ENCODE measurements around the gene TNFRSF12A.

The TNFRSF12A gene

DNA sequence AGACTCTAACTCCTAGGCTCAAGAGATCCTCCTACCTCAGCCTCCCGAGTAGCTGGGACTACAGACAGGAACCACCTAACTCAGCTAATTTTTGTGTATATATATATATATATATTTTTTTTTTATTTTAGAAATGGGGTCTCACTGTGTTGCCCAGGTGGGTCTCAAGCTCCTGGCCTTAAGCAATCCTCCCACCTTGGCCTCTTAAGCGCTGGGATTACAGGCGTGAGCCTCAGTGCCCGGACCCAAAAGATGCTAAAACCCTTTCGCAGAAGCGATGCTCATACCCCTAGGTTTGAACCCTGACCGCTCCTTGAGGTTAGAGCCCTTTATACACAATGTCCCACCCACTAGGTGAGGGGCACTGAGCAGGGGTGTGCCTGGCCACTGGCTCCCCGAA, 9.7 kb upstream of the TNFRSF12A start:
- DNase-seq (ENCODE audit: low read depth in 3 of 3, low spot score in 1 of 3) = no peak

DNA sequence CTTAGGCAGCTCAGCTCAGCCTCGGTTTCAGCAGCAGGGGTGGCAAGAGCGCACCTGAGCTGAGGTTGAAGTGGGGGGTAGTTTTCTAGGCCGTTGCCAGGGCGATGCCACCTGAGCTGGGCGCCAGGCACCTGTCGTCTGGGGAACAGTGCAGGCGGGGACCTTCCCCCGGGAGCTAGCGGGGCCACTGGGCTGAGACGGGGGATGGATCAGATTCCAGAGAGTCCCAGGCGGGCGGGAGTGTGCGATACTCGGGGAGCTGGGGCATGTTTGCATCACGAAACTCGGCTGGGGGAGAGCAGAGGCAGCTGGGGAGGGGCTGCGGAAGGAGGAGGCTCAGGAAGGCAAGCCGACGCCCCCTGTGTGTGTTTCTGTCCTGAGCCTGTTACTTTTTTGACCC, 7.9 kb upstream of the TNFRSF12A start:
- no peak for DNase-seq (ENCODE audit: low read depth in 3 of 3, low spot score in 1 of 3)

DNA sequence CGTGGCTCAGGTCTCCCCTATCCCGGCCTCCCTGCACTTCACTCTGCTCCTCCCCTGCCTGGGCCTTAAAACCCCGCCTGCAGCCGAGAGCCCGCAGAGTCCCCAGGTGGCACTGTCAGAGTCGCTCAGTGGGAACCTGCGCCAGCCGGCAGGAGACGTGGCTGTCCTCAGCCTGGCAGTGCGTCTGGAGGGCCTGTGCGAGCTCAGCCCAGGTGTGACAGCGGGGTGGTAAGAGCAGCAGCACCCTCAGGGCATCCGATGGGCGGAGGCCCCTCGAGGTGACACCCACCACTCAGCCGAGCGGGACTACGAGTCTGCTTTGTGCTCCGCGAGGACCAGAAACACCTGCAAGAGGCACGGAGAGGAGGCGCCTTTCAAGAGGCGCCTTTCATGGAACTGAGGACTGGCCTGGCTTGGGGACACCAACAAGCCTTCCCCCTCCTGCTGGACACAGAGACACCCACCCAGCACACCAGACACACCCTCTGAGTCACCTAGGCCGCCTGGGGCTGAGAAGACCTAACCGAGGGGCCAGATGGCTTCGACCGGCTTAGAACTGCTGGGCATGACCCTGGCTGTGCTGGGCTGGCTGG, 7.2 kb upstream of the TNFRSF12A start, which contains the start of gene CLDN9:
Gene CLDN9, plus strand, starts transcription at position 96 of the 593 bp plus-strand sequence. Its CDS starts 440 bp downstream, at position 536.
- no peak for DNase-seq (ENCODE audit: low read depth in 3 of 3, low spot score in 1 of 3)

DNA sequence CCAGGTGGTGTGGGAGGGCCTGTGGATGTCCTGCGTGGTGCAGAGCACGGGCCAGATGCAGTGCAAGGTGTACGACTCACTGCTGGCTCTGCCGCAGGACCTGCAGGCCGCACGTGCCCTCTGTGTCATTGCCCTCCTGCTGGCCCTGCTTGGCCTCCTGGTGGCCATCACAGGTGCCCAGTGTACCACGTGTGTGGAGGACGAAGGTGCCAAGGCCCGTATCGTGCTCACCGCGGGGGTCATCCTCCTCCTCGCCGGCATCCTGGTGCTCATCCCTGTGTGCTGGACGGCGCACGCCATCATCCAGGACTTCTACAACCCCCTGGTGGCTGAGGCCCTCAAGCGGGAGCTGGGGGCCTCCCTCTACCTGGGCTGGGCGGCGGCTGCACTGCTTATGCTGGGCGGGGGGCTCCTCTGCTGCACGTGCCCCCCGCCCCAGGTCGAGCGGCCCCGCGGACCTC, 6.6 kb upstream of the TNFRSF12A start:
- DNase-seq (ENCODE audit: low read depth in 3 of 3, low spot score in 1 of 3) = no peak

DNA sequence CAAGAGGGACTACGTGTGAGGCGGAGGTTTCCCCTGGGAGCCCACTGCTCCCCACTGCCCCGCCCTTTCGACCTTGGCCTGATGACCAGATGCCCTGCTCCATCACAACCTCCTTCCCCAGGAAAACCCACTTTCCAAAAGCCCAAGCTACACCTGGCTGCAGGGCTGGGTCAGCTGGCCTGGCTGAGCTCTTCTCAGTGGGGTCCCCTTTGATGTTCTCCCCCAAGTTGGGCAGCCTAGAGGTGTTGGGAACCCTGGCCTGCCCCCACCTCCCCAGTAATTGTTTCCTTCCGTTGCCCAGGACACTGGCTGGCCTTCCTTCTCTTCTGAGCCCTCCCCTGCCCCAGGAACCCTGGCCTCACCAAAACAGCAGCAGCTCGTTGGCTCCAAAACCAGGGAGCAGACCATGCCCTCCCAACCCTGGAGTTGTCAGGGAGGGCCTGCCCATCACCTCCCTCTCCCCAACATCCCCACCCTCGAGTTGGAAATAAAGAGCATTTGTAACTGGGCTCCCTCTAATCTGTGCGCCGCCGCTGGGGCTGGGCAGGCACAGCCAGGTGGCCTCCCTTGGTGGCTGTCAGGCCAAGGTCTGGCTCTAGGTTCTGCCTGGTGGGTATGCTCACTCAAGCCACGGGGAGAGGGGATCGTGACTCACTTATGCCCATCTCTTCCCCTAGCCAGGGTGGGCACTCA, 6.0 kb upstream of the TNFRSF12A start:
- DNase-seq (ENCODE audit: low read depth in 3 of 3, low spot score in 1 of 3) = no peak

DNA sequence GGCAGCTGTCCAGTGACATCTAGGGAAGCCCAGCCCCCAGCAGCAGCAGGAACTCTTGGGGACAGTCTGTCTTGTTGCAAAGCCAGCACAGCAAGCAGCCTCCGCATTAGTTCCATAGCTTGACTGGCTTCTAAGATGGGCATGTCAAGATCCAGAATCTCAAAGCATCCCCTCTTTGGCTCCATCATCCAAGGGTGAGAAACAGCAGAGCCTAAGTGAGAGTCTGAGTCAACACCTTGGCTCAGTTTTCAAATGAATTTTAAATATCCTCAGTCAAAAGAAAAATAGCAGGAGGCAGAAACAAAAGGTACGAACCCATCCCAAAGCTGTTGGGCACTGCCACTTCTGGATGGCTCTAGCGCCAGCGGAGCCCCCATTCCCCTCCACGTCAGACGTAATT, 5.2 kb upstream of the TNFRSF12A start:
- DNase-seq (ENCODE audit: low read depth in 3 of 3, low spot score in 1 of 3) = no peak

DNA sequence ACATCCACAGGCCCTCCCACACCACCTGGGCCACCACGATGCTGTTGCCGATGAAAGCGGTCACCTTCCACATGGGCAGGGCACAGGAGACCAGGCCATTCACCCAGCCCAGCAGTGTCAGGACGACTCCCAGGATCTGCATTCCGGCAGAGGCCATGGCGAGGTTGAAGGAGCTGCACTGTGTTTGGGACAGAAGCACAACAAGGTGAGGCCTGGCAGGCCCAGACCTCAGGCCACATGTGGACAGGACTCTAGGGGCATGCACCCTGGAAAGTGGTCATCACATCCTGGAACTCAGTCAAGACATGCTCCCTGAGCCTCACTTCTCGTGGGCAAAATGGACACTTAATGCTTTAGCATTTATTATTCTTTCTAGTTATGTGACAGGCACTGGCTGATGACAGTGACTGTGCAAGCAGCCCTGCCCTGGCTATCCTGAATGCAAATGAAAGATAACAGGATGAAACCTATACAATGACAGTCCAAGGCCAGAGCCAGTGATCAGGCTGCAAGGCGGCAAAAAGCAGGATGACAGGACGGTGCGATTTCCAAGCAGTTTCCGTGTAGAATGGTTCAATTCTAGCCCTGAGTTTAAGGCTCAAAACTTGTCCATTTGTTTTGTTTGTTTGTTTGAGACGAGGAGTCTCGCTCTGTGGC, 4.2 kb upstream of the TNFRSF12A start:
- DNase-seq (ENCODE audit: low read depth in 3 of 3, low spot score in 1 of 3) = no peak

DNA sequence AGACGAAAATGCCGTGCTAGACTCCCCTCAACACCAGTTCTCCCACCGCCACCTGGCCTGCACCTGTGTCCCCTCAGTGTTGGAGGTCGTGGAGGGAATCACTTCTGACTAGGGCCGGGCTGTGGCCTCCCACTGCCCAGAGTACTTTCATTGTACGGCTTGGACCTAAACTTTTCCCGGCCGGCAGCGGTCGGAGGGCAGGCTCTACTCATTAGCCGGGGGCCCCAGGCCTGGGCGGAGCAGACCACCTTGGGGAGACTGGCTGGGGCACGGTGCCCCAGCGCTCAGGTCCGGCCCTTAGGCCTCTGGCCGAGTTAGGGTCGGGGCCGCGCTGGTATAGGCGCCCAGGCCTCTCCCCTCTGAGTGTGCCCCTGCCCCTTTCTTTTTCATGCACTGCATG, 2.8 kb upstream of the TNFRSF12A start:
- DNase-seq (ENCODE audit: low read depth in 3 of 3, low spot score in 1 of 3) = no peak

DNA sequence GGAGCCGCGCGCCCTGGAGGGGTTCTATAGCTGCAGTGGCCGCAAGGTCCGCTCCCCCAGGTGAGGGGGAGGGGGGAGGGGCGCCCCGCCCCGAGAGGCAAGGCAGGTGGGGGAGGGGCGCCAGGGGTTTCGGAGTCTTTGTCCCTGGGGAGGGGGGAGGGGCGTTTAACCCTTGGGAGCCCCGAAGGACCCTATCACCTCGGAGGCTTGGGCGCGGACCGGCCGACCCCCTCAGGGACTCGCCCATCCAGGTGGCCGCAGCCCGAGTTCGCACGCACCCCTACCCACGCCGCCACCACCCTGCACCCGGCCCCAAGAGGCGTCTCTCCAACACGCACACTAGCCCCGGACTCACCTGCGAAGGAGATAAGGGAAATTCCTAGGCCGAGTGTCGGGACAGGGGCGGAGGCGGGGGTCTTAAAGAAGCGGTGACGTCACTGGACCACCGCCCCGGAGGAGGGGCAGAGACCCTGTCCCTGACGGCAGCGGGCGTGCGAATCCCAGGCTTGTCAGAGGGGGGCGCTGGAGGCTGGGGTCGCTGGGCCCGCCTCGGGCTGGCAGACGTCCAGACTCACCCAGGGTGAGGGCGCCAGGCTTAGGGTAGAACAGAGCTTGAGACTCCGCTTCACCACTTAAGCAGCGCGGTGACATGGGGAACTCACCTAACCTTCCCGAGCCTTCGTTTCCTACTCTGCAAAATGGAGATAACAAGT, 2.2 kb upstream of the TNFRSF12A start, which contains the start of gene CLDN6:
Gene CLDN6, minus strand, starts transcription at position 390 of the 713 bp plus-strand sequence. CDS start 2,162 bp downstream, outside the sequence.
- no peak for DNase-seq (ENCODE audit: low read depth in 3 of 3, low spot score in 1 of 3)

DNA sequence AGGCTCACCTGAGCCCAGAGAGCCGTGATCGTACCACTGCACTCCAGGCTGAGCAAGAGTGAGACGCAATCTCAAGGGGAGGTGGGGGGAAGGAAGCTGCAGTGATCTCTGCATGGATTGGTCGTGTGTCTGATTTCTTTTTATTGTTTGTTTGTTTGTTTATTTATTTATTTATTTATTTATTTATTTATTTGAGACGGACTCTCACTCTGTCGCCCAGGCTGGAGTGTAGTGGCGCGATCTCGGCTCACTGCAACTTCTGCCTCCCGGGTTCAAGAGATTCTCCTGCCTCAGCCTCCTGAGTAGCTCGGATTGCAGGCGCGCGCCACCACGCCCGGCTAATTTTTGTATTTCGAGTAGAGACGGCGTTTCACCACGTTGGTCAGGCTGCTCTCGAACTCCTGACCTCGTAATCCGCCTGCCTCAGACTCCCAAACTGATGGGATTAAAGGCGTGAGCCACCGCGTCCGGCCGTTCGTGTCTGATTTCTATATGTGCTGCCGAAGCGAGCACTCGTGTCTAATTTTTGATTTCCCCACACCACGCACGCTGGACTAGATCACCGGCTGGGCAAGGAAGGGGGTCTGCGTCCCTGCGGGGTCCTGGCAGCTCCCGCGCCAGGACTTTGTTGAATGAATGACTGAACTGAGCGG, 448 bp upstream of the TNFRSF12A start:
- DNase-seq (ENCODE audit: low read depth in 3 of 3, low spot score in 1 of 3) = no peak

DNA sequence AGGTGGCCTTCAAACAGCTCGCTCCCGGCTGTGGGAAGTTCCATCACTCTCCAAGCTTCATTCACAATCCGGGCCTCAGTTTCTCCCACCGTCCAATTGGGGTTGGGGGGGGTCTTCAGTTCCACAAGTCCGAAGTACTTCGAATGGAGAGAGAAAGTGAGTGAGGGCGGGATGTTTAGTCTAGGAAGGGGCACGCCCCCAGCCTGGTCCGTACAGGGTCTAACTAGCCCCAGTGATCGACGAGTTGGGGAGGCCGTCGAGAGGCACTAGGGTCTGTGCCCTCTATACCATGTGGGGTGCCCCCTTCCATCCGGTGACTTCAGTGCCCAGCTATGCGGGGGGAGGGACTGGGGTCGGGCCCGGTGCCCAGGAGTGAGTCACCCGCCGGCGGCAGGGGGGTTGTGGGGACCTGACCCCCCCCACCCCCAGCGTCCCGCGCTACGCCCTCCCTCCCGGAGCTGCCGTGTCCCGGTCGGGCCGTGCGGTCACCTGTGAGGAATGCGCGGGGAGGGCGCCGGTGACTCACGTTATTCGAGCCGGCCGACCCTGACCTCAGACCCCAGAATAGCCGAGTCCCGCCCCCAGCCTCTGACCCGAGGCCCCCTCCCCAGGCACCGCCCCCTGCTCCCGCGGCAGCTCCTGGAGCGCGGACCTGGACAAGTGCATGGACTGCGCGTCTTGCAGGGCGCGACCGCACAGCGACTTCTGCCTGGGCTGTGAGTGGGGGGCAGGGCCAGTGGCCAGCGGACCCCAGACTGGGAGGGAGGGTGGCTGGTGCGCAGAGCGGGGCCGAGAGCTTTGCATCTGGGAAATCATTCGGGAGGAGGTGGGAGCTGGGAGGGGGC, 658 bp downstream of the TNFRSF12A start:
- peak in 1 of 3 donors; percentile 49 for DNase-seq (ENCODE audit: low read depth in 3 of 3, low spot score in 1 of 3)

DNA sequence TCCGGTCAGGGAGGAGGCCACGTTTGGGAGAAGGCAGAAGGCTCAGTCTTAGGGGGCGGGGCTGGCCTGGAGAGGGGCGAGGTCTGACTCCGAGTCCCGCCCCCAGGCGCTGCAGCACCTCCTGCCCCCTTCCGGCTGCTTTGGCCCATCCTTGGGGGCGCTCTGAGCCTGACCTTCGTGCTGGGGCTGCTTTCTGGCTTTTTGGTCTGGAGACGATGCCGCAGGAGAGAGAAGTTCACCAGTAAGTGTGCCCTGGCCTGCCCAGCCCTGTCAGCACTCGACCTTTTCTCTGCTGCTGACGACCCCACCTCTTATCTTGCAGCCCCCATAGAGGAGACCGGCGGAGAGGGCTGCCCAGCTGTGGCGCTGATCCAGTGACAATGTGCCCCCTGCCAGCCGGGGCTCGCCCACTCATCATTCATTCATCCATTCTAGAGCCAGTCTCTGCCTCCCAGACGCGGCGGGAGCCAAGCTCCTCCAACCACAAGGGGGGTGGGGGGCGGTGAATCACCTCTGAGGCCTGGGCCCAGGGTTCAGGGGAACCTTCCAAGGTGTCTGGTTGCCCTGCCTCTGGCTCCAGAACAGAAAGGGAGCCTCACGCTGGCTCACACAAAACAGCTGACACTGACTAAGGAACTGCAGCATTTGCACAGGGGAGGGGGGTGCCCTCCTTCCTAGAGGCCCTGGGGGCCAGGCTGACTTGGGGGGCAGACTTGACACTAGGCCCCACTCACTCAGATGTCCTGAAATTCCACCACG, 1.5 kb downstream of the TNFRSF12A start:
- peak; percentile 35 to 67 (median 66) for DNase-seq (ENCODE audit: low read depth in 3 of 3, low spot score in 1 of 3)

DNA sequence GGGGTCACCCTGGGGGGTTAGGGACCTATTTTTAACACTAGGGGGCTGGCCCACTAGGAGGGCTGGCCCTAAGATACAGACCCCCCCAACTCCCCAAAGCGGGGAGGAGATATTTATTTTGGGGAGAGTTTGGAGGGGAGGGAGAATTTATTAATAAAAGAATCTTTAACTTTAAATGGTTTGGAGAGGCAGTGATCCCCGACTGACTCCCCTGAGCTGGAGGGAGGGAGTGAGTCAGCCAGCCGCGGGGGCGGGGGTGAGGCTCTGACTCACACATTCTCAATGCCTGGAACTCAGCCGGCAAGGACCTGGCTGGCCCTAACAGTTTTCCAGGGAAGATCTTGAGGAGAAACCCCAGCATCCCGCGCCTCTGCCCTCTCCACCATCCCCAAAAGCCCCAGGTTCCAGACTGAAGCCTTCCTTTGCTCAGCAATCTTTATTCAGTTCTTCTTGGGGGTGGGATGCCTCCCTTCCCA, 2.1 kb downstream of the TNFRSF12A start:
- peak; percentile 66 to 89 (median 75) for DNase-seq (ENCODE audit: low read depth in 3 of 3, low spot score in 1 of 3)

DNA sequence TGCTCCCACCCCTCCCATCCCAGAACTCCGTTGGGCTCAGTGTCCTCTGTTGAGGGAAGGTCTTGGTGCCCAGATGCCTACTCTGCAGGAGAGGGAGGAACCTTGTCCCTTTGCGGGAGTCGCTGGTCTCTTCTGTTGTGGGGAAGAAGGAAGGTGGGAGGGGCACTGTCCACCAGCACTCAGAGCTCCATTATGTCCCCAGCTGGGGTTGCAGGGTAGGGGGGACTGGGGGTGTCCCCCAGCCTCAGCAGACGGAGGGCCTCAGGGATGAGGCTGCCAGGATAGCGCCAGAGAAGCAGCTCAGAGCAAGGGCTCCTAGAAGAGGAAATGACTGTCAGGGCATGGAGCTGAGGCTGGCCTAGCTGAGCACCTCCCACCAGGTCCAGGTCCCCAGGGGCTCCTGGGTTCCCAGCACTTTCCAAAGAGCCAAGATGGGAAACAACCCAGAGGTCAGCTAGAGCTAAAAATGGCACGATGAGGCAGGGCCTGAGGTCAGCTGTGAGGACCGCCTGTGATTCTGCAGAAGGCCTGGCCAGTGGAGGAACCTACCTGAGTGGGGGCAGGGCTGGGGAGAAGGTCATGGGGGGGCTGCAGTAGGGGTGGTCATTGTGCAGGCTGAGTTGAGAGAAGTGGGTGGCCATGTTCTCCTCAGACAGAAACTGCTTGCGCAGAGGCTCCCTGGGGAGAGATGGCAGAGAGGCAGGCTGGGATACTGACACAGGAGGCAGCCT, 2.7 kb downstream of the TNFRSF12A start:
- no peak for DNase-seq (ENCODE audit: low read depth in 3 of 3, low spot score in 1 of 3)

DNA sequence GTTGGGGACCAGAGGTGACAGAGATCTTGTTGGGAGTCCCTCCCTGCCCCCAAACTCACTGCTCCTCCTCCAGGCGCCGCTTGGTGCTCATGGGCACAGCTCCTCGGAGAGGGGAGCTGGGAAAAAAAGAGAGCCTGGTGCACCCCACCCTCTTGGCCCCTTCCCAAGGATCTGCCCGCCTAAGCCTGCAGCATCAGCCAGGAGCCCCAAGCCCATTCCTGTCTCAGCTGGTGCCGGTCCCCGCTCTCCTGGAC, 3.2 kb downstream of the TNFRSF12A start:
- no peak for DNase-seq (ENCODE audit: low read depth in 3 of 3, low spot score in 1 of 3)

DNA sequence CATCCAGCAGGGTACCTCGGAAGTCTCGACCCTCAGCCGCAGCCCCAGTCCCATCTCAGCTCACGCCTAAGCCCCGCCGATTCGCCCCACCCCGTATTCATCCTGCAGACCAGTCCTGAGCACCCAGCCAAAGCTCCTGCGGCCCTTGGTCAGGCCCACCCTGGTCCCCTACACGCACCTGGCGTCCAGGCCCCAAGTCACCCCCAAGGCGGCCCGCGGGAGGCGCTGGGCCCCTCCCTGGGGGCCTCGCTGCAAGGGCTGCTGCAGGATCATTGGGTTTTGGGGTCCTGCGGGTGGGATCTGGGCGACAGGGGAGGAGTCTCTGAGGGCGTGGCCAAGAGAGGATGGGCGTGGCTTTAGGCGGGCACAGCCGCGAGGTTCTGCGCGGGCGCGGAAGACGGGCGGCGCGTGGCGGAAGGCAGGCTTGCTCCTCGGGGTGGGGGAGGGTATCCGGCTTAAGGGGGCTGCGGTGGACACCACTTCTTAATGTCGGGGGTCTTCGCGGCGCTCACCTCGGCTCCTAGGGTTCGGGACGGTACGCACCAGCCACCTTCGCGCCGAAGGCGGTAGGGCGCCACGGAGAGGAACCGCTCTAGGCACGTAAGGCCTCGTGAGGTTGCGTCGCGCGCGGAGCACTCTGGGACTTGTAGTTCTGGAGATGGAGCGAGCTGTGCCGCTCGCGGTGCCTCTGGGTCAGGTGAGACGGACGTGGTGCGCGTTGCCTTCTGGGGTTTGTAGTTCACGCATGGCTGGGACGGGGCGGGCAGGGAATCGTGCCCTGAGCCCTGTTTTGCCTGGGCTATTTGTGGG, 3.7 kb downstream of the TNFRSF12A start, which contains the start of the genes HCFC1R1 and THOC6:
Gene HCFC1R1, minus strand, starts transcription at position 274 of the 810 bp plus-strand sequence. Its CDS starts 1 bp downstream, at position 273.
Gene THOC6, plus strand, starts transcription at position 367 of the 810 bp plus-strand sequence. Its CDS starts 292 bp downstream, at position 659.
- peak; percentile 79 to 88 (median 87) for DNase-seq (ENCODE audit: low read depth in 3 of 3, low spot score in 1 of 3)

All from stimulated activated CD4-positive, alpha-beta T cell treated with anti-CD3 and anti-CD28 coated beads, TNF-alpha, amount 100 ng/mL, for 1 hour (primary cell).